ENCODE data around the gene CNOT3. TPM values are rescaled to one million over a fixed set of nuclear protein-coding genes. Genes with fewer than 3 reads are reported as not detected.
A peak's percentile ranks its signal among the peaks of the same experiment; 100 is the strongest.

Gene CNOT3
- total RNA-seq, 1 donor, result 6.2 TPM

GRCh38 chr19:54158812-54159351, 21.3 kb downstream of the CNOT3 start:
- Histone ChIP-seq H3K9me3 (ENCODE audit: low read depth, low read length) (no peaks in the 10 kb centered on the region), H3K4me3 (ENCODE audit: insufficient read depth, low read length) (peak overlapping the region; percentile 98), H3K79me2 (ENCODE audit: insufficient read depth, low read length) (peaks cover 13% of the 10 kb centered on the region), H3K4me2 (ENCODE audit: insufficient read depth, low read length) (peak overlapping the region; percentile 99), H3K4me1 (ENCODE audit: insufficient read depth, low read length) (peaks cover 33% of the 10 kb centered on the region), H2AFZ (ENCODE audit: low read length) (peak overlapping the region; percentile 93), H3K27me3 (ENCODE audit: insufficient read depth, low read length) (peaks cover 4% of the 10 kb centered on the region), H4K20me1 (ENCODE audit: insufficient read depth, low read length) (peaks cover 12% of the 10 kb centered on the region), H3K36me3 (ENCODE audit: insufficient read depth, low read length) (peaks cover 42% of the 10 kb centered on the region), H3K27ac (ENCODE audit: low read depth, low read length) (peak overlapping the region; percentile 98)
- TF ChIP-seq CTCF (IDR thresholded peaks at IDR 0.05; ENCODE audit: extremely low read depth, low read depth, low read length), result no peak
- DNase-seq (ENCODE audit: insufficient read length, low spot score, missing footprints), result no peak

- peaks cover 6% of the 10 kb centered on the region for H4K20me1 ChIP-seq (ENCODE audit: insufficient read depth, low read length)
Observed at GRCh38 chr19:54159352-54160181, 22.0 kb downstream of the CNOT3 start, which contains the start of gene LENG1. LENG1 (minus strand) TSS chr19:54159721; CDS start chr19:54159695, 26 bp downstream.

GRCh38 chr19:54160182-54160811, 22.7 kb downstream of the CNOT3 start:
- peak overlapping the region; percentile 99 for H3K4me2 ChIP-seq (ENCODE audit: insufficient read depth, low read length)
- peak overlapping the region; percentile 98 for H3K4me3 ChIP-seq (ENCODE audit: insufficient read depth, low read length)
- H3K4me1 ChIP-seq (ENCODE audit: insufficient read depth, low read length), result peaks cover 21% of the 10 kb centered on the region
- no peaks in the 10 kb centered on the region for H4K20me1 ChIP-seq (ENCODE audit: insufficient read depth, low read length)
- H3K36me3 ChIP-seq (ENCODE audit: insufficient read depth, low read length), result peaks cover 28% of the 10 kb centered on the region
- peak overlapping the region; percentile 94 for H3K27ac ChIP-seq (ENCODE audit: low read depth, low read length)
- H3K27me3 ChIP-seq (ENCODE audit: insufficient read depth, low read length), result peaks cover 5% of the 10 kb centered on the region
- DNase-seq (ENCODE audit: insufficient read length, low spot score, missing footprints), result no peak
- peak overlapping the region; percentile 95 for H2AFZ ChIP-seq (ENCODE audit: low read length)
- H3K9me3 ChIP-seq (ENCODE audit: low read depth, low read length), result no peaks in the 10 kb centered on the region
- H3K79me2 ChIP-seq (ENCODE audit: insufficient read depth, low read length), result peaks cover 13% of the 10 kb centered on the region
- TF ChIP-seq CTCF (IDR thresholded peaks at IDR 0.05; ENCODE audit: extremely low read depth, low read depth, low read length), result no peak

More at GRCh38 chr19:54159352-54160181, 22.0 kb downstream of the CNOT3 start, which contains the start of gene LENG1:
- peak within 1 kb of the TSS; percentile 99 for H3K4me2 ChIP-seq (ENCODE audit: insufficient read depth, low read length)
- peaks cover 4% of the 10 kb centered on the region for H3K27me3 ChIP-seq (ENCODE audit: insufficient read depth, low read length)
- DNase-seq (ENCODE audit: insufficient read length, low spot score, missing footprints), result peak; percentile 100
- H3K27ac ChIP-seq (ENCODE audit: low read depth, low read length), result peak within 1 kb of the TSS; percentile 98
- peaks cover 13% of the 10 kb centered on the region for H3K79me2 ChIP-seq (ENCODE audit: insufficient read depth, low read length)
- H3K4me1 ChIP-seq (ENCODE audit: insufficient read depth, low read length), result peaks cover 26% of the 10 kb centered on the region
- peak within 1 kb of the TSS; percentile 98 for H3K4me3 ChIP-seq (ENCODE audit: insufficient read depth, low read length)
- peaks cover 35% of the 10 kb centered on the region for H3K36me3 ChIP-seq (ENCODE audit: insufficient read depth, low read length)
- peak; percentile 8 for TF ChIP-seq CTCF (IDR thresholded peaks at IDR 0.05; ENCODE audit: extremely low read depth, low read depth, low read length)
- H3K9me3 ChIP-seq (ENCODE audit: low read depth, low read length), result no peaks in the 10 kb centered on the region
- H2AFZ ChIP-seq (ENCODE audit: low read length), result peak within 1 kb of the TSS; percentile 95

Data from osteoblast (primary cell).